Lung (tissue), 12 donors: ENCODE results near the gene NUDT21. TPM values are rescaled to one million over a fixed set of nuclear protein-coding genes. Genes with fewer than 3 reads are reported as not detected.

Source experiments
- ATAC-seq: fragments of 200-7000 bp; cut with Tn5 transposase; one replicate; pipeline ENCODE4 v1.9.1; 2020; ENCODE audit warnings: moderate number of reproducible peaks; ENCODE audit not compliant: insufficient read depth, low FRiP score
- DNase-seq, 3 donors: peaks; one replicate each; pipeline ENCODE4 v3.0.0-alpha.2; 2013 to 2017
- H3K27ac ChIP-seq, 2 donors: one replicate each; pipeline ENCODE4 v1.5.1; 2013; ENCODE audit warnings: mild to moderate bottlenecking in 2 of 2, moderate library complexity in 2 of 2, control low read depth in 1 of 2, inconsistent platforms in 1 of 2, low read depth in 1 of 2, low read length in 1 of 2
- H3K27me3 ChIP-seq, 3 donors: one replicate each; pipeline ENCODE4 v1.5.1; 2013; ENCODE audit warnings: low read length in 2 of 3; ENCODE audit not compliant: control insufficient read depth in 3 of 3, insufficient read depth in 3 of 3
- H3K36me3 ChIP-seq, 4 donors: one replicate each; pipeline ENCODE4 v1.5.1; 2013; ENCODE audit warnings: low read length in 4 of 4, mild to moderate bottlenecking in 1 of 4, moderate library complexity in 1 of 4; ENCODE audit not compliant: control insufficient read depth in 4 of 4, insufficient read depth in 4 of 4
- H3K4me1 ChIP-seq, 5 donors: one replicate each; pipeline ENCODE4 v1.5.1; 2013; ENCODE audit warnings: low read length in 5 of 5, mild to moderate bottlenecking in 2 of 5, moderate library complexity in 1 of 5; ENCODE audit not compliant: control insufficient read depth in 5 of 5, insufficient read depth in 5 of 5
- H3K4me3 ChIP-seq: one replicate; pipeline ENCODE4 v1.5.1; 2013; ENCODE audit warnings: mild to moderate bottlenecking, control low read depth, moderate library complexity
- H3K9ac ChIP-seq, 2 donors: one replicate each; pipeline ENCODE4 v1.5.1; 2013; ENCODE audit warnings: low read length in 2 of 2, control low read depth in 1 of 2; ENCODE audit not compliant: insufficient read depth in 1 of 2
- H3K9me3 ChIP-seq, 4 donors: one replicate each; pipeline ENCODE4 v1.5.1; 2013; ENCODE audit warnings: low read length in 3 of 4, mild to moderate bottlenecking in 1 of 4, moderate library complexity in 1 of 4; ENCODE audit not compliant: control insufficient read depth in 4 of 4, insufficient read depth in 3 of 4
- WGBS, 2 donors: extraction: QIAGEN DNeasy Blood & Tissue Kit; methylation state at CpG; one replicate each; pipeline ENCODE4 v1.1.7; 2013; 5-methylcytosine and 5-hydroxymethylcytosine counted together
- polyA plus RNA-seq, 2 donors: library from polyadenylated mRNA; stranded (reverse); fragments of 200-250 nt; gene quantifications; one replicate each; pipeline ENCODE4 v1.2.1, GENCODE V29; 2013
- total RNA-seq, 2 donors: library from RNA; depleted of rRNA in 1 of 2; stranded (reverse); fragments of >200 nt in 1 of 2; gene quantifications; one replicate each; pipeline ENCODE4 v1.2.1, GENCODE V29; 2014 to 2021
- TF ChIP-seq, protein P1 (sequence below): IDR thresholded peaks from 2 replicates; pipeline ENCODE4 v1.5.1; 2012; ENCODE audit warnings: mild to moderate bottlenecking; ENCODE audit errors: control extremely low read depth, extremely low read depth
- donor health status: control.
- donor health status: control.
- donor health status: Bipolar disorder and iron deficiency.
- donor health status: healthy.
- donor health status: DM: yes; HTN: yes; CAD: no.

NUDT21 gene
- total and polyA plus RNA-seq, 4 donors, result 30.9 to 91.0 (median 60.5) TPM

DNA sequence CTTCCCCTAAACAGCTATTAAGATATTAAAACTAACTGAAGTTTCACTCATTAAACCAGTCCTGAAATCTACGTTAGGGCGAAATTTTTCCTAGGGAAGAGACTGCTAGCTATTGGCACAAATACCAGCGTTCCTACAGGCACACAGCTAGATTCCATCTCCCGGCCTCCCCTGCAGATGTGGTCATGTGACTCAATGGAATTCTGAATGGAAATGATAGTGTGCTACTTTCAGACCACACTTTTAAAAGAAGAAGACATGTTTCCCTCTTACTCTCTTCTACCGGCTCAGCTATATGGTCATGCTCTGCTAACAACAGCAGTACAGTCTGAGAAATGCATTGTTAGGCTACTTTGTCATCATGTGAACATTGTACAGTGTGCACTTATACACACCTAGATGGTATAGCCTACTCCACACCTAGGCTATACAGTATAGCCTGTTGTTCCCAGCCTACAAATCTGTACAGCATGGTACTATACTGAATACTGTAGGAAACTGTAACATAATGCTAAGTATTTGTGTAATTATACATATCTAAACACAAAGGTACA lies 31.6 kb upstream of the NUDT21 start:
- DNase-seq, result no peak
- WGBS, 2 donors, result 90 to 91% methylated on average over 5 of the region's 5 CpGs

DNA sequence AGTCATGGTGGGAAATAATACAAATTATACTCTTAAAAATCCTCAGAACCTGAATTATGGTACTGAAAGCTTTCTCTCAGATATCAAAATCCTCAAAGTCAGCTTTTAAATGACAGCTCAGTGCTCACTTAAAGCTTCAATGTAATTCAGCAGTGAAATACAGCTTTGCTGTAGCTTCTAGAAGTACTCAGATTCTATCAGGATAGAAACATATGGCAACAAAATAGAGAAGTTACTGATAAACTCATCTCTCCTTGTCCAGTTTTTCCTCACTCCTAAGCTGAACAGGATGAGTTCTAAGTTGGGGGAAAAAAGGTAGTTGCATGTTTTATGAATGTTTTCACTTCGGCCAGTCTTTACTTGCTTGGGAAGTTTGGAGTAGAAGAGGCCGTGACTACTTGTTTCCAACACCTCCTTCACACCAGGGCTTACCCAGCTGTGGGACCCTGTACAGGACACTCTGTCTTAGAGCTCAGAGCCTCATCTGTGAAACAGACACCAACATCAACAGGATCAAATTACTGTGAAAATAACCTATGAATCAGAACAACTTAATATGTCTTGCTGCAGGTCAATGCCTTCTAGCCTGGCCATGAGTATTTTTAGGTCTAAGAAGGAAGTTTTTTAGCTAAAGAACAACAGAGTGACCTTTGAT lies 30.5 kb upstream of the NUDT21 start:
- Histone ChIP-seq H3K4me3 (no peak overlapping the region), H3K9me3 (no peaks in the 10 kb centered on the region), H3K27me3 (no peaks in the 10 kb centered on the region), H3K4me1 (no peaks in the 10 kb centered on the region), H3K9ac (no peak overlapping the region), H3K36me3 (peaks cover 17 to 20% (median 20%) of the 10 kb centered on the region in 4 donors), H3K27ac (no peak overlapping the region)
- ATAC-seq (no peak), DNase-seq (no peak)
- TF ChIP-seq, protein P1, sequence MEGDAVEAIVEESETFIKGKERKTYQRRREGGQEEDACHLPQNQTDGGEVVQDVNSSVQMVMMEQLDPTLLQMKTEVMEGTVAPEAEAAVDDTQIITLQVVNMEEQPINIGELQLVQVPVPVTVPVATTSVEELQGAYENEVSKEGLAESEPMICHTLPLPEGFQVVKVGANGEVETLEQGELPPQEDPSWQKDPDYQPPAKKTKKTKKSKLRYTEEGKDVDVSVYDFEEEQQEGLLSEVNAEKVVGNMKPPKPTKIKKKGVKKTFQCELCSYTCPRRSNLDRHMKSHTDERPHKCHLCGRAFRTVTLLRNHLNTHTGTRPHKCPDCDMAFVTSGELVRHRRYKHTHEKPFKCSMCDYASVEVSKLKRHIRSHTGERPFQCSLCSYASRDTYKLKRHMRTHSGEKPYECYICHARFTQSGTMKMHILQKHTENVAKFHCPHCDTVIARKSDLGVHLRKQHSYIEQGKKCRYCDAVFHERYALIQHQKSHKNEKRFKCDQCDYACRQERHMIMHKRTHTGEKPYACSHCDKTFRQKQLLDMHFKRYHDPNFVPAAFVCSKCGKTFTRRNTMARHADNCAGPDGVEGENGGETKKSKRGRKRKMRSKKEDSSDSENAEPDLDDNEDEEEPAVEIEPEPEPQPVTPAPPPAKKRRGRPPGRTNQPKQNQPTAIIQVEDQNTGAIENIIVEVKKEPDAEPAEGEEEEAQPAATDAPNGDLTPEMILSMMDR, result no peak
- WGBS, 2 donors, result 92 to 96% methylated on average over 2 of the region's 2 CpGs

More for the DNA sequence above, 31.6 kb upstream of the NUDT21 start:
- Histone ChIP-seq H3K4me3 (no peak overlapping the region), H3K36me3 (peaks cover 16 to 20% (median 18%) of the 10 kb centered on the region in 4 donors), H3K9me3 (no peaks in the 10 kb centered on the region), H3K4me1 (no peaks in the 10 kb centered on the region), H3K27ac (no peak overlapping the region), H3K27me3 (no peaks in the 10 kb centered on the region), H3K9ac (no peak overlapping the region)
- TF ChIP-seq, protein P1, result no peak
- no peak for ATAC-seq

DNA sequence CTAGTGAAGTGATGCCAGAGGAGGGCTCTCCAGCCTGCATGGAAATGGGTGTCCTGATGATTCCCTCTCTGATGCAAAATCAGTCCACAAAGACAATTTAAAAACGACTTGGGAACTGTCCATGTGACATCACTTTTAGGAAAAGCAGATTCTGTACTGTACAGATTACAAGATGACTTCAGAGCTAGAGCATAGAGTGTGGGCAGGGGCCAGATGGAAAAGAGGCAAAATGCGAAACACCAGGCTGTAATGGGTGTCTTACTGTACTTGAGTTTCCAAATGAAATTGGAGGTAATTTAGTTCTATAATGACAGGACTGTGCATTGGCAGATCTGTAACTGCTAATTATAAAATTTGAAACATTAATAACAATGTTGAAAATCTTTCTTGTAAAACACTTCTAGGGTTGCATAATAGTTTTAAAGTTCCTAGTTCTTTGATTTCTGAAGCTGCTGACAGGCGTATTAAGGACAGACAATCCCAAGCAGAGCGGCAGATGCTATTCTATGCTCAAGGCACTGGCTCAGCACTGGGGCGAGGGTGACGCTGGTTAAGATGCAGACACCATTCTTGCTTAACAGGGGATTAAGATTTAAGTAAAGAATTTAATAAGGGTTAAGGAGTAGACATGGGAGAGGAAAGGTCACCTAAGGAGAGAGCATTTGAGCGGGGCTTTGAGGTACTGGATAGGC lies 29.8 kb upstream of the NUDT21 start:
- TF ChIP-seq, protein P1, result no peak
- H3K36me3 ChIP-seq, result peaks cover 21 to 25% (median 23%) of the 10 kb centered on the region in 4 donors
- no peak overlapping the region for H3K4me3 ChIP-seq
- DNase-seq, result no peak
- no peaks in the 10 kb centered on the region for H3K27me3 ChIP-seq
- ATAC-seq, result no peak
- no peaks in the 10 kb centered on the region for H3K9me3 ChIP-seq
- 82 to 89% methylated on average over 7 of the region's 7 CpGs for WGBS, 2 donors
- no peaks in the 10 kb centered on the region for H3K4me1 ChIP-seq
- H3K9ac ChIP-seq, result no peak overlapping the region
- H3K27ac ChIP-seq, result no peak overlapping the region
